GM12801 (cell line): ENCODE measurements around the gene PRR20A.
"Not testable (repeated sequence)": the region's sequence is repeated elsewhere in the genome, so short reads cannot be mapped to it uniquely, and the experiment has no call there.

Source experiments
- TF ChIP-seq, protein P1 (sequence below): IDR thresholded peaks from one replicate; pipeline ENCODE4 v1.5.1; 2011; ENCODE audit warnings: control low read depth; ENCODE audit not compliant: insufficient read length; ENCODE audit errors: extremely low read depth

PRR20A gene

GRCh38 chr13:57147188-57147587, 6.5 kb downstream of the PRR20A start, which contains the start of gene PRR20B:
Gene PRR20B, plus strand, starts transcription at chr13:57147488. Its CDS starts 387 bp downstream, at chr13:57147875.
- TF ChIP-seq, protein P1, sequence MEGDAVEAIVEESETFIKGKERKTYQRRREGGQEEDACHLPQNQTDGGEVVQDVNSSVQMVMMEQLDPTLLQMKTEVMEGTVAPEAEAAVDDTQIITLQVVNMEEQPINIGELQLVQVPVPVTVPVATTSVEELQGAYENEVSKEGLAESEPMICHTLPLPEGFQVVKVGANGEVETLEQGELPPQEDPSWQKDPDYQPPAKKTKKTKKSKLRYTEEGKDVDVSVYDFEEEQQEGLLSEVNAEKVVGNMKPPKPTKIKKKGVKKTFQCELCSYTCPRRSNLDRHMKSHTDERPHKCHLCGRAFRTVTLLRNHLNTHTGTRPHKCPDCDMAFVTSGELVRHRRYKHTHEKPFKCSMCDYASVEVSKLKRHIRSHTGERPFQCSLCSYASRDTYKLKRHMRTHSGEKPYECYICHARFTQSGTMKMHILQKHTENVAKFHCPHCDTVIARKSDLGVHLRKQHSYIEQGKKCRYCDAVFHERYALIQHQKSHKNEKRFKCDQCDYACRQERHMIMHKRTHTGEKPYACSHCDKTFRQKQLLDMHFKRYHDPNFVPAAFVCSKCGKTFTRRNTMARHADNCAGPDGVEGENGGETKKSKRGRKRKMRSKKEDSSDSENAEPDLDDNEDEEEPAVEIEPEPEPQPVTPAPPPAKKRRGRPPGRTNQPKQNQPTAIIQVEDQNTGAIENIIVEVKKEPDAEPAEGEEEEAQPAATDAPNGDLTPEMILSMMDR = not testable (repeated sequence)

DNA sequence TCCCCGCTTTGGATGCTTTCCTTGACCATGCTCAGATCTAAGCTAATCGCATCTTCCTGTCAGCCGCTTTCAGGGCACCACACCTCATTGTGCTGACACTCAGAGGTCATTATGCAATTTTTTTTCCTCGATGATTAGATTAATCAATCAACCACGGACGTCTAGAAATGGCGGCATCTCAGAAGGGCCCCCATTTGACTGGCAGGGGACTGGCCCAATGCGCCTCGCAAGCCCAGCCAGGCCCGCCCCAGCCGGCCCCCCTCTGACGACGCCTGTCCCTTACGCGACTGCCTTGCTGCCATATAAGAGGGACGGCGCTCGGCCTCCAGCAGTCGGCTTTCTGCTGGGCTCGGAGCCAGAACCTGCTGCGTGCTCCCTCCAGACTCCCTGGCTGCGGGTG, 13.0 kb downstream of the PRR20A start, which contains the start of gene PRR20C:
Gene PRR20C (plus strand): TSS at position 301 of the 400 bp plus-strand sequence. CDS start 387 bp downstream, outside the sequence.
- TF ChIP-seq, protein P1 = not testable (repeated sequence)

GRCh38 chr13:57160332-57160731, 19.6 kb downstream of the PRR20A start, which contains the start of gene PRR20D:
Gene PRR20D, plus strand, starts transcription at chr13:57160632. Its CDS starts 387 bp downstream, at chr13:57161019.
- TF ChIP-seq, protein P1 = not testable (repeated sequence)

DNA sequence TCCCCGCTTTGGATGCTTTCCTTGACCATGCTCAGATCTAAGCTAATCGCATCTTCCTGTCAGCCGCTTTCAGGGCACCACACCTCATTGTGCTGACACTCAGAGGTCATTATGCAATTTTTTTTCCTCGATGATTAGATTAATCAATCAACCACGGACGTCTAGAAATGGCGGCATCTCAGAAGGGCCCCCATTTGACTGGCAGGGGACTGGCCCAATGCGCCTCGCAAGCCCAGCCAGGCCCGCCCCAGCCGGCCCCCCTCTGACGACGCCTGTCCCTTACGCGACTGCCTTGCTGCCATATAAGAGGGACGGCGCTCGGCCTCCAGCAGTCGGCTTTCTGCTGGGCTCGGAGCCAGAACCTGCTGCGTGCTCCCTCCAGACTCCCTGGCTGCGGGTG, 26.2 kb downstream of the PRR20A start, which contains the start of gene PRR20E:
Gene PRR20E (plus strand): TSS at position 301 of the 400 bp plus-strand sequence. CDS start 387 bp downstream, outside the sequence.
- TF ChIP-seq, protein P1 = not testable (repeated sequence)

DNA sequence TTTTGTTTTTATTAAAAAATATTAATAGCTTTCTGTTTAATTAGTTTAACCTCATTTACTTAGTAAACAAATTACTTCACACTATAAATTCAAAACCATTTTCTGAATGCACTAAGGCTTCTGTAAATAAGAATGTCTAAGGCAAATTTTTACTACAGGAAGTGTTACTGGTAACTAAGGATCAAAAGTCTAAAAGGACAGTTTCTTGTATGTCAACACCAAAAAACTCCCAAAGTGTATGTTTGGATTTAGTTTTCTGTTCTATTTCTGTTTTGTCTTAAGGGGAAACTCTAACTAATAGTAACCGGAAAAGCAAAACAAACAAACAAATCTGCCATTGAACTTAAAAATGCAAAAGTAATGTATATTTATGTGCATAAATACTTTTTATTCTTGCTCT, 50.9 kb downstream of the PRR20A start:
- TF ChIP-seq, protein P1 = no peak
